K562 (cell line): ENCODE results near the gene FUT9. TPM values are rescaled to one million over a fixed set of nuclear protein-coding genes. Genes with fewer than 3 reads are reported as not detected.

Experiments
- ATAC-seq: fragments of 200-7000 bp; cut with Tn5 transposase; 3 replicates; pipeline ENCODE4 v1.9.1; 2020; ENCODE audit warnings: moderate library complexity
- BruUV-seq: library from RNA; stranded (reverse); fragments of 400-500 nt; replicated peaks from 2 replicates; lab custom pipeline; 2021; lab: Mats Ljungman, UMichigan
- CTCF ChIA-PET: fragments of 300-600 bp; formaldehyde crosslinking; extraction: SDS; loops from one replicate; lab custom pipeline; 2021; ENCODE audit warnings: low intra/inter-chr PET ratio; lab: Yijun Ruan, JAX
- POLR2A ChIA-PET: fragments of 300-600, 350-650 bp; sonication (Branson Sonifier 250); formaldehyde crosslinking; extraction: SDS; loops from one replicate; lab custom pipeline; 2021; ENCODE audit warnings: antibody characterized with exemption, inconsistent platforms; lab: Yijun Ruan, JAX
- DNase-seq, 4 experiments: peaks; one replicate each; pipeline versions ENCODE4 v3.0.0 to v3.0.0-alpha.2; 2011 to 2018; ENCODE audit warnings: low spot score in 3 of 4, mixed read lengths in 3 of 4; ENCODE audit errors: extremely low read depth in 1 of 4
- FAIRE-seq: peaks from 2 replicates; lab custom pipeline; 2011; peaks lifted over from hg19 to GRCh38; lab: Jason Lieb, UNC
- H2AFZ ChIP-seq: 2 replicates; pipeline ENCODE4 v1.6.0; 2011; ENCODE audit warnings: low read depth, low read length, control low read depth, inconsistent platforms
- H3K27ac ChIP-seq: fragments of 200-600 bp; 3 replicates; pipeline ENCODE4 v1.8.0; 2011; ENCODE audit warnings: low read depth, mild to moderate bottlenecking, control low read depth, inconsistent platforms, low read length, moderate library complexity, mixed read lengths; ENCODE audit errors: extremely low read depth
- H3K27me3 ChIP-seq, 2 experiments: fragments of 300-600 bp in 1 of 2; 2 replicates in 1 of 2; 3 replicates in 1 of 2; pipeline versions ENCODE4 v1.6.0 to v1.8.0; 2011; ENCODE audit warnings: inconsistent platforms in 2 of 2, low read length in 2 of 2, mild to moderate bottlenecking in 1 of 2, mixed read lengths in 1 of 2, moderate library complexity in 1 of 2; ENCODE audit not compliant: control insufficient read depth in 2 of 2, insufficient read depth in 2 of 2
- H3K36me3 ChIP-seq: fragments of 300-600 bp; 3 replicates; pipeline ENCODE4 v1.8.0; 2011; ENCODE audit warnings: mild to moderate bottlenecking, low read length, inconsistent platforms; ENCODE audit not compliant: control insufficient read depth, insufficient read depth
- H3K4me1 ChIP-seq, 2 experiments: fragments of 200-600 bp in 1 of 2; replicated peaks in 1 of 2; 2 replicates in 1 of 2; 3 replicates in 1 of 2; pipeline versions ENCODE4 v1.5.1 to v1.8.0; 2011; ENCODE audit warnings: inconsistent platforms in 2 of 2, low read length in 2 of 2, mild to moderate bottlenecking in 1 of 2, mixed read lengths in 1 of 2, moderate library complexity in 1 of 2; ENCODE audit not compliant: control insufficient read depth in 2 of 2, insufficient read depth in 2 of 2
- H3K4me2 ChIP-seq: 2 replicates; pipeline ENCODE4 v1.6.1; 2011; ENCODE audit warnings: low read length, control low read depth, inconsistent platforms, mixed read lengths; ENCODE audit not compliant: insufficient read depth
- H3K4me3 ChIP-seq: fragments of 200-600 bp; sonication (generic), shearing (Covaris generic); 2 replicates; pipeline ENCODE4 v1.5.1; 2016; ENCODE audit warnings: control low read depth, inconsistent platforms
- H3K79me2 ChIP-seq: fragments of 200-600 bp; 3 replicates; pipeline ENCODE4 v1.8.0; 2011; ENCODE audit warnings: low read length, inconsistent platforms; ENCODE audit not compliant: control insufficient read depth, insufficient read depth
- H3K9ac ChIP-seq, 2 experiments: 2 replicates each; pipeline versions ENCODE4 v1.6.0 to v1.6.1; 2011; ENCODE audit warnings: low read depth in 2 of 2, low read length in 2 of 2, control low read depth in 1 of 2, inconsistent platforms in 1 of 2, mild to moderate bottlenecking in 1 of 2, mixed read lengths in 1 of 2; ENCODE audit not compliant: insufficient read depth in 1 of 2
- H3K9me1 ChIP-seq: one replicate; pipeline ENCODE4 v1.6.0; 2011; ENCODE audit warnings: inconsistent platforms, mild to moderate bottlenecking, low read length, moderate library complexity; ENCODE audit not compliant: control insufficient read depth, insufficient read depth
- H3K9me3 ChIP-seq: replicated peaks from 2 replicates; pipeline ENCODE4 v1.5.1; 2011; ENCODE audit warnings: low read depth, low read length, inconsistent platforms; ENCODE audit not compliant: control insufficient read depth, insufficient read depth
- H4K20me1 ChIP-seq: replicated peaks from 2 replicates; pipeline ENCODE4 v1.6.1; 2011; ENCODE audit warnings: low read length, inconsistent platforms, mixed read lengths; ENCODE audit not compliant: control insufficient read depth, insufficient read depth
- HDAC6 ChIP-seq: IDR thresholded peaks from 2 replicates; pipeline ENCODE4 v1.6.1; 2012; ENCODE audit warnings: low read depth, mild to moderate bottlenecking, control low read depth, inconsistent platforms, low read length, moderate library complexity
- HLTF ChIP-seq: fragments of 450-650 bp; IDR thresholded peaks from 2 replicates; pipeline ENCODE4 v1.6.1; 2016
- KDM2B ChIP-seq: fragments of 250-450 bp; sonication (Bioruptor Pico); IDR thresholded peaks from 2 replicates; pipeline ENCODE4 v1.8.0; 2021; ENCODE audit warnings: mild to moderate bottlenecking, moderate library complexity
- MEIS2 ChIP-seq: fragments of 450-650 bp; IDR thresholded peaks from 2 replicates; pipeline ENCODE4 v1.6.1; 2014; ENCODE audit warnings: mild to moderate bottlenecking; ENCODE audit not compliant: partially characterized antibody
- NFIX ChIP-seq: fragments of 250-450 bp; sonication (Bioruptor Pico); IDR thresholded peaks from 2 replicates; pipeline ENCODE4 v1.4.0; 2020; ENCODE audit warnings: low read depth, mild to moderate bottlenecking, moderate library complexity
- PML ChIP-seq: IDR thresholded peaks from 2 replicates; pipeline ENCODE4 v1.6.1; 2012; ENCODE audit warnings: low read length, inconsistent platforms
- POLR3A ChIP-seq: IDR thresholded peaks from 2 replicates; pipeline ENCODE4 v1.6.1; 2011; ENCODE audit warnings: borderline replicate concordance, mild to moderate bottlenecking, moderate library complexity; ENCODE audit not compliant: insufficient read length, insufficient read depth; ENCODE audit errors: extremely low read depth
- SREBF1 ChIP-seq: fragments of 150-350 bp; IDR thresholded peaks from 2 replicates; pipeline ENCODE4 v1.6.1; 2014; ENCODE audit warnings: antibody characterized with exemption, low read depth, low read length, borderline replicate concordance
- SRSF1 ChIP-seq: fragments of 200-400 bp; formaldehyde crosslinking; IDR thresholded peaks from 2 replicates; pipeline ENCODE4 v1.6.1; 2017; ENCODE audit warnings: mild to moderate bottlenecking, low read depth, low read length, moderate library complexity
- ZFP36 ChIP-seq: fragments of 150-350 bp; IDR thresholded peaks from 2 replicates; pipeline ENCODE4 v1.6.1; 2018; ENCODE audit warnings: low read length, low read depth; ENCODE audit not compliant: partially characterized antibody
- WGBS: fragments of 100-300 bp; shearing (Covaris generic); methylation state at CpG from one replicate; pipeline ENCODE4 v1.1.6; 2016; ENCODE audit warnings: low coverage, mixed read lengths; ENCODE audit not compliant: insufficient coverage; ENCODE audit errors: missing lambda C conversion rate; 5-methylcytosine and 5-hydroxymethylcytosine counted together
- in situ Hi-C: fragments of 300-500 bp; cut with MboI; formaldehyde crosslinking; loops from 4 replicates; pipeline ENCODE4 v1.15.0; 2018; ENCODE audit warnings: inconsistent platforms, mixed read lengths
- intact Hi-C: fragments of 100-400 bp; cut with micrococcal nuclease; formaldehyde crosslinking; loops from 2 replicates; pipeline ENCODE4 v1.14.2; 2022
- polyA plus RNA-seq, 8 experiments: library from polyadenylated mRNA; depleted of rRNA in 4 of 8; stranded (reverse) in 5 of 8; unstranded in 3 of 8; fragments of >200 nt; fragmentation: Nextera tagmentation in 2 of 8; fragmentation: Illumina TruSeq in 1 of 8; extraction: Ambion mirVana in 2 of 8; extraction: Trizol in 1 of 8; gene quantifications; 2 replicates each; pipeline versions ENCODE4 v1.2.1 to v1.2.3, GENCODE V29; 2011 to 2014; ENCODE audit warnings: inconsistent platforms in 1 of 8, missing spikeins in 1 of 8
- total RNA-seq, 7 experiments: library from RNA; depleted of rRNA in 6 of 7; stranded (reverse); fragments of >200 nt in 6 of 7; fragmentation: Illumina TruSeq in 2 of 7; extraction: Trizol in 2 of 7; gene quantifications; 2 replicates each; pipeline versions ENCODE4 v1.2.1 to v1.2.3, GENCODE V29; 2011 to 2021; ENCODE audit warnings: low replicate concordance in 1 of 7
- TF ChIP-seq, protein P1 (sequence below), 2 experiments: fragments of 450-650 bp; IDR thresholded peaks; 2 replicates each; pipeline ENCODE4 v1.6.1; 2016; ENCODE audit warnings: mild to moderate bottlenecking in 2 of 2, borderline replicate concordance in 1 of 2, low read depth in 1 of 2, moderate library complexity in 1 of 2

FUT9 gene
- total and polyA plus RNA-seq, 9 of the 15 experiments (the other 6 are each of a cell fraction or from before 2014, with no cell fraction given), result not detected

DNA sequence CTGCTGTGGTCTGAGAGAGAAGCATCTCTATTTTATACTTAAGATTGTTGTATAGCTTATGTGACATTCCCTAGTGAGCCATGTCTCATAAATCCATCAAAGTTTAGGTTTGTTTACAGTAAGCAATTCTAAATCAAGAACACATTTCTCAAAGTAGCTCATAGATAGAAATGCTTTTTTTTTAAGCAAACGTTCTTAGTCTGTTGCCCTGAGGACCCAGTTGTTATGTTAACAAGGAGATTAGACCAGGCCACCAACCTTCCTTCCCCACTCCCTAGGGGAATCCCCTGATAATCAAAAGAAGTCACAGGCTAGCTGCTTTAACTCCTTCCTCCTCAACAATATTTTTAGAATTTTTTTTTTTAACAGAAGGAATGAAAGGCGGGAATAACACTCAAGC lies 169.0 kb downstream of the FUT9 start:
- FAIRE-seq (no peak), ATAC-seq (no peak)
- H4K20me1 ChIP-seq, result no peaks in the 10 kb centered on the region
- H3K4me2 ChIP-seq, result no peak overlapping the region
- CTCF ChIA-PET, result no interaction called here
- in situ Hi-C loops, result no loop called here
- no peak overlapping the region for H3K27ac ChIP-seq
- intact Hi-C loops, result no loop called here
- H2AFZ ChIP-seq, result no peak overlapping the region
- POLR2A ChIA-PET, result no interaction called here
- TF ChIP-seq HDAC6 (no peak), ZFP36 (no peak), PML (no peak), KDM2B (CRISPR knock-in tag) (no peak), MEIS2 (no peak), SREBF1 (no peak), SRSF1 (no peak), NFIX (no peak), HLTF (no peak), POLR3A (no peak)
- TF ChIP-seq, protein P1, sequence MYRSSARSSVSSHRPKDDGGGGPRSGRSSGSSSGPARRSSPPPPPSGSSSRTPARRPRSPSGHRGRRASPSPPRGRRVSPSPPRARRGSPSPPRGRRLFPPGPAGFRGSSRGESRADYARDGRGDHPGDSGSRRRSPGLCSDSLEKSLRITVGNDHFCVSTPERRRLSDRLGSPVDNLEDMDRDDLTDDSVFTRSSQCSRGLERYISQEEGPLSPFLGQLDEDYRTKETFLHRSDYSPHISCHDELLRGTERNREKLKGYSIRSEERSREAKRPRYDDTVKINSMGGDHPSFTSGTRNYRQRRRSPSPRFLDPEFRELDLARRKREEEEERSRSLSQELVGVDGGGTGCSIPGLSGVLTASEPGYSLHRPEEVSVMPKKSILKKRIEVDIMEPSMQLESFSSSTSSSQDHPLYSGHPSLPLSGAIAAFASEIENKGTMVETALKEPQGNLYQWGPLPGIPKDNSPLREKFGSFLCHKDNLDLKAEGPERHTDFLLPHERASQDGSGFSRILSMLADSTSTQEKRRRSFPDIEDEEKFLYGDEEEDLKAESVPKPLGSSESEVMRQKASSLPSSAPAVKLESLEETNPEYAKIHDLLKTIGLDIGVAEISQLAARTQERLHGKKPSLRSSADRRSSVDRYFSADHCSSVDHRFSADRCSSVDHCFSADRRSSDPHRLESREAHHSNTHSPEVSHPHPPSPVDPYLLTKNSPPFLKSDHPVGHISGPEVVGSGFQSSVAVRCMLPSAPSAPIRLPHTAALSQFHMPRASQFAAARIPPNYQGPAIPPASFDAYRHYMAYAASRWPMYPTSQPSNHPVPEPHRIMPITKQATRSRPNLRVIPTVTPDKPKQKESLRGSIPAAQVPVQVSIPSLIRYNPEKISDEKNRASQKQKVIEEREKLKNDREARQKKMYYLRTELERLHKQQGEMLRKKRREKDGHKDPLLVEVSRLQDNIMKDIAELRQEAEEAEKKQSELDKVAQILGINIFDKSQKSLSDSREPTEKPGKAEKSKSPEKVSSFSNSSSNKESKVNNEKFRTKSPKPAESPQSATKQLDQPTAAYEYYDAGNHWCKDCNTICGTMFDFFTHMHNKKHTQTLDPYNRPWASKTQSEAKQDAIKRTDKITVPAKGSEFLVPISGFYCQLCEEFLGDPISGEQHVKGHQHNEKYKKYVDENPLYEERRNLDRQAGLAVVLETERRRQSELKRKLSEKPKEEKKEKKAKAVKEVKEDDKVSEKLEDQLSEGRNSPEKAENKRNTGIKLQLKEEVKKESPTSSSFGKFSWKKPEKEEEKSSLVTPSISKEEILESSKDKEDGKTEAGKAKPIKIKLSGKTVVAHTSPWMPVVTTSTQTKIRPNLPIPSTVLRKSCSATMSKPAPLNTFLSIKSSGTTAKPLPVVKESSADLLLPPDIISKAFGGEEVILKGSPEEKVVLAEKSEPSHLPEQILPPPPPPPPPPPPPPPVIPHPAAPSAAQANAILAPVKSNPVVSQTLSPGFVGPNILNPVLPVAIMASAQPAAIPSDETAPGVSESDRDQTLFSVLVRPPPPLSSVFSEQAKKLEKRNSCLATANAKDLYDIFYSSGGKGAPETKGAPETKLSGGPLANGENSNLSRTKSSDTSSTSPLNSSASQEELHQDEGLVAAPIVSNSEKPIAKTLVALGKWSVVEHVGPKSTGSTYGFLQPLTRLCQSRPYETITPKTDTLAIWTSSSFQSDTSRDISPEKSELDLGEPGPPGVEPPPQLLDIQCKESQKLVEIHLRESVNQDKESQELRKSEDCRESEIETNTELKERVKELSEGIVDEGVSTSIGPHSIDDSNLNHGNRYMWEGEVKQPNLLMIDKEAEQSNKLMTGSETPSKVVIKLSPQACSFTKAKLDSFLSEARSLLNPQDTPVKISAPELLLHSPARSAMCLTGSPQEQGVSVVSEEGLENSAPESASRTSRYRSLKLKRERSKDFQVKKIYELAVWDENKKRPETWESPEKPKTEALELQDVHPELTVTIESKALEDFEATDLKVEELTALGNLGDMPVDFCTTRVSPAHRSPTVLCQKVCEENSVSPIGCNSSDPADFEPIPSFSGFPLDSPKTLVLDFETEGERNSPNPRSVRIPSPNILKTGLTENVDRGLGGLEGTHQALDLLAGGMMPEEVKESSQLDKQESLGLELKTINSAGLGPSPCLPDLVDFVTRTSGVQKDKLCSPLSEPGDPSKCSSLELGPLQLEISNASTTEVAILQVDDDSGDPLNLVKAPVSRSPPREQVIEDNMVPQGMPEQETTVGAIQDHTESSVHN (IDR thresholded peaks at IDR 0.05; ENCODE audit: borderline replicate concordance in 1 of 2, low read depth in 1 of 2), result no peak
- TF ChIP-seq, all 486 proteins: peak for 0
- no TSS peak for BruUV-seq
- Histone ChIP-seq H3K9me3 (no peaks in the 10 kb centered on the region; the same call in 1 of the 2 replicates), H3K9me1 (no peaks in the 10 kb centered on the region), H3K79me2 (no peaks in the 10 kb centered on the region), H3K4me3 (no peak overlapping the region), H3K4me1 (no peaks in the 10 kb centered on the region), H3K27me3 (no peaks in the 10 kb centered on the region), H3K36me3 (no peaks in the 10 kb centered on the region), H3K9ac (no peak overlapping the region)
- DNase-seq, result no peak
- WGBS, result 4% methylated on average over 2 of the region's 2 CpGs
